ENCODE data around the gene SLC35F3.

GRCh38 chr1:234295068-234295467 lies 390.6 kb downstream of the SLC35F3 start:
- no peak for TF ChIP-seq POLR2A (IDR thresholded peaks at IDR 0.05; ENCODE audit: low read depth, low read length)
- TF ChIP-seq TAF1 (IDR thresholded peaks at IDR 0.05; ENCODE audit: borderline replicate concordance, low read depth, low read length), result no peak
